Keratinocyte (primary cell): ENCODE data around the gene ZNF428. TPM values are rescaled to one million over a fixed set of nuclear protein-coding genes. Genes with fewer than 3 reads are reported as not detected.

Experiments
- DNase-seq: peaks from one replicate; pipeline ENCODE4 v3.0.0-alpha.2; 2011; ENCODE audit warnings: low read depth, missing footprints, low spot score
- FAIRE-seq: peaks from 2 replicates; lab custom pipeline; 2011; peaks lifted over from hg19 to GRCh38; lab: Jason Lieb, UNC
- H2AFZ ChIP-seq: 2 replicates; pipeline ENCODE4 v1.6.0; 2012; ENCODE audit warnings: low read length, control low read depth, inconsistent platforms; ENCODE audit not compliant: control insufficient read depth
- H3K27ac ChIP-seq: 2 replicates; pipeline ENCODE4 v1.5.1; 2011; ENCODE audit warnings: low read length; ENCODE audit not compliant: control insufficient read depth, insufficient read depth
- H3K27me3 ChIP-seq: 3 replicates; pipeline ENCODE4 v1.6.0; 2011; ENCODE audit warnings: low read length; ENCODE audit not compliant: control insufficient read depth, insufficient read depth; ENCODE audit errors: extremely low read depth
- H3K36me3 ChIP-seq, 2 experiments: 2 replicates in 1 of 2; 3 replicates in 1 of 2; pipeline ENCODE4 v1.5.1; 2011; ENCODE audit warnings: low read length in 2 of 2, mild to moderate bottlenecking in 1 of 2; ENCODE audit not compliant: control insufficient read depth in 2 of 2, insufficient read depth in 2 of 2; ENCODE audit errors: extremely low read depth in 1 of 2
- H3K4me1 ChIP-seq: 3 replicates; pipeline ENCODE4 v1.5.1; 2011; ENCODE audit warnings: low read length; ENCODE audit not compliant: control insufficient read depth, insufficient read depth; ENCODE audit errors: extremely low read depth
- H3K4me2 ChIP-seq: 3 replicates; pipeline ENCODE4 v1.6.0; 2011; ENCODE audit warnings: low read depth, low read length; ENCODE audit not compliant: control insufficient read depth, insufficient read depth; ENCODE audit errors: extremely low read depth
- H3K4me3 ChIP-seq, 3 experiments: fragments of 200-600 bp in 1 of 3; sonication (generic) in 1 of 3; 2 replicates in 2 of 3; 3 replicates in 1 of 3; pipeline ENCODE4 v1.5.1; 2011 to 2016; ENCODE audit warnings: low read length in 3 of 3, mild to moderate bottlenecking in 3 of 3, control low read depth in 2 of 3, inconsistent platforms in 1 of 3, low read depth in 1 of 3, mixed read lengths in 1 of 3, mixed run types in 1 of 3, moderate library complexity in 1 of 3; ENCODE audit not compliant: control insufficient read depth in 2 of 3, insufficient read depth in 2 of 3; ENCODE audit errors: extremely low read depth in 1 of 3
- H3K79me2 ChIP-seq: 2 replicates; pipeline ENCODE4 v1.6.0; 2012; ENCODE audit warnings: low read length; ENCODE audit not compliant: control insufficient read depth, insufficient read depth
- H3K9ac ChIP-seq: 3 replicates; pipeline ENCODE4 v1.6.0; 2011; ENCODE audit warnings: low read length; ENCODE audit not compliant: control insufficient read depth, insufficient read depth; ENCODE audit errors: extremely low read depth
- H3K9me1 ChIP-seq: 3 replicates; pipeline ENCODE4 v1.6.0; 2011; ENCODE audit warnings: low read length; ENCODE audit not compliant: control insufficient read depth, insufficient read depth; ENCODE audit errors: extremely low read depth
- H3K9me3 ChIP-seq: 2 replicates; pipeline ENCODE4 v1.5.1; 2012; ENCODE audit warnings: low read depth, low read length; ENCODE audit not compliant: control insufficient read depth
- H4K20me1 ChIP-seq: 3 replicates; pipeline ENCODE4 v1.6.0; 2011; ENCODE audit warnings: low read length; ENCODE audit not compliant: control insufficient read depth, insufficient read depth; ENCODE audit errors: extremely low read depth
- EZH2 ChIP-seq: IDR thresholded peaks from one replicate; pipeline ENCODE4 v1.6.1; 2012; ENCODE audit warnings: inconsistent platforms, mild to moderate bottlenecking, low read length, moderate library complexity
- dilution Hi-C: fragments of 300-500 bp; cut with MboI; formaldehyde crosslinking; loops from one replicate; pipeline ENCODE4 v1.7.0; 2020; ENCODE audit warnings: low sequenced_read_pairs; ENCODE audit not compliant: extremely low pct_ligation_motif_present
- polyA plus RNA-seq, 5 experiments: library from polyadenylated mRNA; depleted of rRNA in 3 of 5; stranded (reverse) in 3 of 5; stranded (forward) in 1 of 5; unstranded in 1 of 5; fragments of >200 nt; gene quantifications; 1 replicate in 1 of 5; 2 replicates in 3 of 5; 3 replicates in 1 of 5; pipeline versions ENCODE4 v1.2.1 to v1.2.3, GENCODE V29; 2011 to 2012; ENCODE audit warnings: missing spikeins in 2 of 5, low read depth in 1 of 5, low replicate concordance in 1 of 5
- TF ChIP-seq, protein P1 (sequence below), 3 experiments: IDR thresholded peaks in 1 of 3; conservative IDR thresholded peaks in 1 of 3; optimal IDR thresholded peaks in 1 of 3; 2 replicates in 2 of 3; 3 replicates in 1 of 3; pipeline versions ENCODE3 to v1.5.1; 2011; ENCODE audit warnings: low read length in 3 of 3, mild to moderate bottlenecking in 3 of 3, moderate library complexity in 2 of 3, control low read depth in 1 of 3, inconsistent platforms in 1 of 3; ENCODE audit not compliant: insufficient read depth in 2 of 3; ENCODE audit errors: extremely low read depth in 1 of 3

Gene ZNF428
- polyA plus RNA-seq, 1 donor (not counting 4 experiments of a cell fraction or from before 2014, with no cell fraction given): 13.9 TPM

DNA sequence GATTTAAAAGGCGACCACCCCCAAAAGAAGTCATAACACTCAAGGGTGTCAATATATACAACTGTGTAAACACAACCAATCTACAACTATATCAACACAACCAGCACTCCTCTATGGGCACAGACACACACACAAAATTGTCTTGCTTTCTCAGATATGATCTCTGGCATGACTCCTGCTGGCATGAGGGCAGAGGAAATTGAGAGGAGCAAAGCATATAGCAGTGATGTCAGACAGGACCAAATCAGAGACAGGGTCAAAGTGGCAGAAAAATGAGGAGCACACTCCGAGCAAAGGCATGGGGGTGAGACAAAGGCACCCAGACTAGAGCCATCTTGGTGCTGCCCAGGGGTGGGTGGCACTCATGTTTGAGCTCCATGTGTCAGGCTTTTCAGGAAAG, 33.1 kb downstream of the ZNF428 start:
- H3K27ac ChIP-seq: no peak overlapping the region
- no peaks in the 10 kb centered on the region for H3K9me1 ChIP-seq
- H3K79me2 ChIP-seq: peaks cover 2% of the 10 kb centered on the region
- no peak overlapping the region for H3K4me3 ChIP-seq
- H4K20me1 ChIP-seq: no peaks in the 10 kb centered on the region
- no peak overlapping the region for H2AFZ ChIP-seq
- H3K4me1 ChIP-seq: no peaks in the 10 kb centered on the region
- H3K9me3 ChIP-seq: no peaks in the 10 kb centered on the region
- no peak for FAIRE-seq
- TF ChIP-seq EZH2: no peak
- TF ChIP-seq, protein P1, sequence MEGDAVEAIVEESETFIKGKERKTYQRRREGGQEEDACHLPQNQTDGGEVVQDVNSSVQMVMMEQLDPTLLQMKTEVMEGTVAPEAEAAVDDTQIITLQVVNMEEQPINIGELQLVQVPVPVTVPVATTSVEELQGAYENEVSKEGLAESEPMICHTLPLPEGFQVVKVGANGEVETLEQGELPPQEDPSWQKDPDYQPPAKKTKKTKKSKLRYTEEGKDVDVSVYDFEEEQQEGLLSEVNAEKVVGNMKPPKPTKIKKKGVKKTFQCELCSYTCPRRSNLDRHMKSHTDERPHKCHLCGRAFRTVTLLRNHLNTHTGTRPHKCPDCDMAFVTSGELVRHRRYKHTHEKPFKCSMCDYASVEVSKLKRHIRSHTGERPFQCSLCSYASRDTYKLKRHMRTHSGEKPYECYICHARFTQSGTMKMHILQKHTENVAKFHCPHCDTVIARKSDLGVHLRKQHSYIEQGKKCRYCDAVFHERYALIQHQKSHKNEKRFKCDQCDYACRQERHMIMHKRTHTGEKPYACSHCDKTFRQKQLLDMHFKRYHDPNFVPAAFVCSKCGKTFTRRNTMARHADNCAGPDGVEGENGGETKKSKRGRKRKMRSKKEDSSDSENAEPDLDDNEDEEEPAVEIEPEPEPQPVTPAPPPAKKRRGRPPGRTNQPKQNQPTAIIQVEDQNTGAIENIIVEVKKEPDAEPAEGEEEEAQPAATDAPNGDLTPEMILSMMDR (optimal IDR thresholded peaks at IDR 0.05 in 1 of 3, IDR thresholded peaks at IDR 0.05 in 1 of 3, conservative IDR thresholded peaks at IDR 0.05 in 1 of 3; ENCODE audit: extremely low read depth in 1 of 3, insufficient read depth in 2 of 3, low read length in 3 of 3): no peak
- no peak overlapping the region for H3K9ac ChIP-seq
- no peak overlapping the region for H3K4me2 ChIP-seq
- H3K36me3 ChIP-seq: peaks cover 9 to 11% of the 10 kb centered on the region in 2 experiments
- DNase-seq: no peak
- no peaks in the 10 kb centered on the region for H3K27me3 ChIP-seq
- dilution Hi-C loops: no loop called here

GRCh38 chr19:43584484-43584883, 34.9 kb downstream of the ZNF428 start:
- no peaks in the 10 kb centered on the region for H3K27me3 ChIP-seq
- no peak overlapping the region for H3K4me3 ChIP-seq
- H3K36me3 ChIP-seq: peaks cover 6 to 11% of the 10 kb centered on the region in 2 experiments
- no peaks in the 10 kb centered on the region for H3K79me2 ChIP-seq
- no peak overlapping the region for H3K9ac ChIP-seq
- no peak for TF ChIP-seq EZH2
- TF ChIP-seq, protein P1 (optimal IDR thresholded peaks at IDR 0.05 in 1 of 3, IDR thresholded peaks at IDR 0.05 in 1 of 3, conservative IDR thresholded peaks at IDR 0.05 in 1 of 3; ENCODE audit: extremely low read depth in 1 of 3, insufficient read depth in 2 of 3, low read length in 3 of 3): no peak
- no peak overlapping the region for H3K4me2 ChIP-seq
- no peaks in the 10 kb centered on the region for H4K20me1 ChIP-seq
- dilution Hi-C loops: no loop called here
- FAIRE-seq: no peak
- no peaks in the 10 kb centered on the region for H3K9me3 ChIP-seq
- H3K27ac ChIP-seq: no peak overlapping the region
- H2AFZ ChIP-seq: no peak overlapping the region
- no peaks in the 10 kb centered on the region for H3K9me1 ChIP-seq
- H3K4me1 ChIP-seq: no peaks in the 10 kb centered on the region
- no peak for DNase-seq
